ENCODE results near the gene LSAMP.

Gene LSAMP

GRCh38 chr3:116405231-116405630 is 40.1 kb downstream of the LSAMP start:
- TF ChIP-seq CTCF (IDR thresholded peaks at IDR 0.05): no peak

- TF ChIP-seq CTCF (IDR thresholded peaks at IDR 0.05): no peak
Measured at GRCh38 chr3:116399701-116400226, 45.5 kb downstream of the LSAMP start.

- no peak for TF ChIP-seq CTCF (IDR thresholded peaks at IDR 0.05)
Measured at GRCh38 chr3:116394365-116394764, 50.9 kb downstream of the LSAMP start.

GRCh38 chr3:116393199-116393598 is 52.1 kb downstream of the LSAMP start:
- TF ChIP-seq CTCF (IDR thresholded peaks at IDR 0.05): no peak

GRCh38 chr3:116392291-116392690 is 53.0 kb downstream of the LSAMP start:
- TF ChIP-seq CTCF (IDR thresholded peaks at IDR 0.05): no peak

- TF ChIP-seq CTCF (IDR thresholded peaks at IDR 0.05): no peak
Measured at GRCh38 chr3:116391296-116392201, 53.7 kb downstream of the LSAMP start.

- no peak for TF ChIP-seq CTCF (IDR thresholded peaks at IDR 0.05)
Measured at GRCh38 chr3:116390318-116390717, 55.0 kb downstream of the LSAMP start.

All from LNCAP (cell line).